Esophagus (tissue), 2 donors: Measurements from ENCODE around the gene PLCB3. TPM values are rescaled to one million over a fixed set of nuclear protein-coding genes. Genes with fewer than 3 reads are reported as not detected.

Experiments
- H3K27ac ChIP-seq, 2 donors: one replicate each; pipeline ENCODE4 v1.5.1; 2013; ENCODE audit warnings: low read depth in 2 of 2, mild to moderate bottlenecking in 2 of 2, inconsistent platforms in 1 of 2, low read length in 1 of 2, moderate library complexity in 1 of 2
- H3K27me3 ChIP-seq, 2 donors: one replicate each; pipeline ENCODE4 v1.6.1; 2013; ENCODE audit warnings: low read length in 2 of 2, control low read depth in 1 of 2, mild to moderate bottlenecking in 1 of 2; ENCODE audit not compliant: insufficient read depth in 2 of 2, control insufficient read depth in 1 of 2
- H3K36me3 ChIP-seq, 2 donors: one replicate each; pipeline ENCODE4 v1.6.1; 2013; ENCODE audit warnings: low read length in 1 of 2; ENCODE audit not compliant: control insufficient read depth in 2 of 2, insufficient read depth in 2 of 2
- H3K4me1 ChIP-seq, 2 donors: one replicate each; pipeline ENCODE4 v1.6.1; 2013; ENCODE audit warnings: low read length in 1 of 2; ENCODE audit not compliant: control insufficient read depth in 2 of 2, insufficient read depth in 2 of 2
- H3K4me3 ChIP-seq, 2 donors: one replicate each; pipeline ENCODE4 v1.5.1; 2013; ENCODE audit warnings: low read length in 2 of 2, mild to moderate bottlenecking in 2 of 2, low read depth in 1 of 2, moderate library complexity in 1 of 2
- H3K9me3 ChIP-seq, 2 donors: one replicate each; pipeline ENCODE4 v1.6.1; 2013; ENCODE audit warnings: mild to moderate bottlenecking in 2 of 2, low read depth in 1 of 2, low read length in 1 of 2, moderate library complexity in 1 of 2; ENCODE audit not compliant: control insufficient read depth in 2 of 2, insufficient read depth in 1 of 2
- WGBS, 2 donors: extraction: QIAGEN DNeasy Blood & Tissue Kit; methylation state at CpG; one replicate each; pipeline ENCODE4 v1.1.7; 2013; 5-methylcytosine and 5-hydroxymethylcytosine counted together
- polyA plus RNA-seq, 2 donors: library from polyadenylated mRNA; stranded (reverse); fragments of 200-250 nt; gene quantifications; one replicate each; pipeline ENCODE4 v1.2.3, GENCODE V29; 2013
- donor health status: healthy with polysubstance abuse.
- donor health status: Bipolar disorder and iron deficiency.

PLCB3 gene
- polyA plus RNA-seq, 2 donors: 24.6 to 37.4 TPM

DNA sequence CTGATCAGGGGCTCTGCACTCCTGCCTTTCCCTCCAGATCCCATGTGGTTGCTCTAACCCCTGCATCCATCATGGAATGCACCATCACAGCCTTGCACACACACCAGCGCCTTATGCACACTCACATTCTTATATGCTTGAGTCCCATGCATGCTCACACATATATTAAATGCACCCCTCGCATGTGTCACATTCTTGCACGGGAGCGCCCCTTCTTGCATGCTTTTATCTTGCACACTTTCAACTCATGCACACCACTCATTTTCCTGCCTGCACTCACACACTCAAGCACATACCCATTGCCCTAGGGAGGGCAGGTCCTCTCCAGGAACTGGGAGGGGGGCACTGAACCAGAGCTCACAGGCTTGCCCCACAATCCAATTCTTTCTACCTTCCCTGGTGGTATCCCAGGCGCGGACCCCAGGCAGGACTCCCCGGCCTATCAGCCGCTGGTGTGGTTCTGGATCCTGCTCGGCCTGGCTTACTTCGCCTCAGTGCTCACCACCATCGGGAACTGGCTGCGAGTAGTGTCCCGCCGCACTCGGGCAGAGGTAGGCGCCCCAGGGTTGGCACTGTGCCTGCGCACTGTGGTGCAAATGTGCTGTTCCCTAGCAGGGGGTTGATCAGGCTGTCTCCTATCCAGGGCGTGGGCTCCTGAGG, 46.5 kb downstream of the PLCB3 start:
- H3K9me3 ChIP-seq: no peaks in the 10 kb centered on the region
- H3K4me1 ChIP-seq: peaks cover 0 to 16% of the 10 kb centered on the region in 2 donors
- no peak overlapping the region for H3K4me3 ChIP-seq
- no peaks in the 10 kb centered on the region for H3K36me3 ChIP-seq
- H3K27ac ChIP-seq: no peak overlapping the region
- H3K27me3 ChIP-seq: peaks cover 0 to 13% of the 10 kb centered on the region in 2 donors
- 51 to 57% methylated on average over 18 of the region's 18 CpGs for WGBS, 2 donors

DNA sequence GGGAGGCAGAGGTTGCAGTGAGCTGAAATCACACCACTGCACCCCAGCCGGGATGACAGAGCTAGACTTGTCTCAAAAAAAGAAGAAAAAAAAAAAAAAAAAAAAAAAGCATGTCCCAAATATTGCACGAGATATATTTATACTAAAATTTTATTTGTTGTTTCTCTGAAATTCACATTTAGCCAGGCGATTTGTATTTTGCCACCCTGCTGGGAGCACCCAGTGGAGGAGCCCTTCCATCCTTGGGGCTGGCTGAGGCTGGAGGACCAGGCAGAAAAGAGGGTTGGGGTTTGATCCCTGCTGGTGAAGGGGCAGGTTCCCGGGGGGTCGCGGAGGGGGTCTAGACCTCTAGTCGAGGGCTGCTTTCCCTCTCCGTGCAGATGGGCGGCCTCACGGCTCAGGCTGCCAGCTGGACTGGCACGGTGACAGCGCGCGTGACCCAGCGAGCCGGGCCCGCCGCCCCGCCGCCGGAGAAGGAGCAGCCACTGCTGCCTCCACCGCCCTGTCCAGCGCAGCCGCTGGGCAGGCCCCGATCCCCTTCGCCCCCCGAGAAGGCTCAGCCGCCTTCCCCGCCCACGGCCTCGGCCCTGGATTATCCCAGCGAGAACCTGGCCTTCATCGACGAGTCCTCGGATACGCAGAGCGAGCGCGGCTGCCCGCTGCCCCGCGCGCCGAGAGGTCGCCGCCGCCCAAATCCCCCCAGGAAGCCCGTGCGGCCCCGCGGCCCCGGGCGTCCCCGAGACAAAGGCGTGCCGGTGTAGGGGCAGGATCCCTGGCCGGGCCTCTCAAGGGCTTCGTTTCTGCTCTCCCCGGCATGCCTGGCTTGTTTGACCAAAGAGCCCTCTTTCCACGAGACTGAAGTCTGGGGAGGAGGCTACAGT, 47.9 kb downstream of the PLCB3 start:
- peak overlapping the region; percentile 7 to 26 for H3K4me3 ChIP-seq
- peaks cover 0 to 16% of the 10 kb centered on the region in 2 donors for H3K4me1 ChIP-seq
- H3K9me3 ChIP-seq: no peaks in the 10 kb centered on the region
- 4 to 5% methylated on average over 48 to 60 of the region's 60 CpGs for WGBS, 2 donors
- no peak overlapping the region for H3K27ac ChIP-seq
- H3K36me3 ChIP-seq: no peaks in the 10 kb centered on the region
- peaks cover 0 to 10% of the 10 kb centered on the region in 2 donors for H3K27me3 ChIP-seq

- Histone ChIP-seq H3K9me3 (no peaks in the 10 kb centered on the region), H3K27me3 (peaks cover 0 to 10% of the 10 kb centered on the region in 2 donors), H3K4me1 (peaks cover 0 to 16% of the 10 kb centered on the region in 2 donors), H3K27ac (peak within 1 kb of the TSS in 1 of 2 donors; percentile 26), H3K4me3 (peak within 1 kb of the TSS; percentile 7 to 26), H3K36me3 (no peaks in the 10 kb centered on the region)
- 5 to 8% methylated on average over 45 to 54 of the region's 54 CpGs for WGBS, 2 donors
Observed at GRCh38 chr11:64299847-64300648, 48.7 kb downstream of the PLCB3 start, which contains the start of gene CATSPERZ. TSS of gene CATSPERZ (plus strand) at chr11:64300358. CDS start at chr11:64300411, 53 bp downstream.

- H3K36me3 ChIP-seq: peaks cover 0 to 7% of the 10 kb centered on the region in 2 donors
- peak overlapping the region; percentile 93 to 99 for H3K27ac ChIP-seq
- H3K9me3 ChIP-seq: no peaks in the 10 kb centered on the region
- peaks cover 0 to 10% of the 10 kb centered on the region in 2 donors for H3K27me3 ChIP-seq
- 79 to 82% methylated on average over 13 of the region's 13 CpGs for WGBS, 2 donors
- H3K4me1 ChIP-seq: peaks cover 6 to 24% of the 10 kb centered on the region in 2 donors
- H3K4me3 ChIP-seq: no peak overlapping the region
Observed at GRCh38 chr11:64303109-64304031, 52.0 kb downstream of the PLCB3 start.

DNA sequence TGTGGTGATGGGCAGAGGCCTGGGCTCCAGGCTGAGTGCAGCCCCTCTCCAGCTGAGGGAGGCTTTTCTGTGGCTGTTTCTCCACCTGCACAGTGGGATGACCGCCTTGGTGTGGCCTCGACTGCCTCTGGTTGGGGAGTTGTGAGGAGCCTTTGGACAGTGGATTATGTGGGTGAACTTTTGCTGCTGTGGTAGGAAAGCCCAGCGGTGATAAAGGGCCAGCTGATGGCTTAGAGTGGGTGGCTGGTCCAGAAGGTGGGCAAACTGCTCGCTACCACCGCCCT, 52.6 kb downstream of the PLCB3 start:
- Histone ChIP-seq H3K27ac (peak overlapping the region; percentile 93 to 99), H3K9me3 (no peaks in the 10 kb centered on the region), H3K36me3 (peaks cover 0 to 7% of the 10 kb centered on the region in 2 donors), H3K27me3 (peaks cover 0 to 10% of the 10 kb centered on the region in 2 donors), H3K4me1 (peaks cover 6 to 24% of the 10 kb centered on the region in 2 donors), H3K4me3 (no peak overlapping the region)
- WGBS, 2 donors: 61 to 63% methylated on average over 5 of the region's 5 CpGs

- Histone ChIP-seq H3K27ac (peak overlapping the region; percentile 93 to 99), H3K27me3 (peaks cover 0 to 6% of the 10 kb centered on the region in 2 donors), H3K4me1 (peaks cover 6 to 22% of the 10 kb centered on the region in 2 donors), H3K9me3 (no peaks in the 10 kb centered on the region), H3K36me3 (peaks cover 0 to 7% of the 10 kb centered on the region in 2 donors), H3K4me3 (peak overlapping the region; percentile 48 to 53)
- 0 to 1% methylated on average over 45 to 46 of the region's 46 CpGs for WGBS, 2 donors
Observed at GRCh38 chr11:64304316-64305072, 53.2 kb downstream of the PLCB3 start.

DNA sequence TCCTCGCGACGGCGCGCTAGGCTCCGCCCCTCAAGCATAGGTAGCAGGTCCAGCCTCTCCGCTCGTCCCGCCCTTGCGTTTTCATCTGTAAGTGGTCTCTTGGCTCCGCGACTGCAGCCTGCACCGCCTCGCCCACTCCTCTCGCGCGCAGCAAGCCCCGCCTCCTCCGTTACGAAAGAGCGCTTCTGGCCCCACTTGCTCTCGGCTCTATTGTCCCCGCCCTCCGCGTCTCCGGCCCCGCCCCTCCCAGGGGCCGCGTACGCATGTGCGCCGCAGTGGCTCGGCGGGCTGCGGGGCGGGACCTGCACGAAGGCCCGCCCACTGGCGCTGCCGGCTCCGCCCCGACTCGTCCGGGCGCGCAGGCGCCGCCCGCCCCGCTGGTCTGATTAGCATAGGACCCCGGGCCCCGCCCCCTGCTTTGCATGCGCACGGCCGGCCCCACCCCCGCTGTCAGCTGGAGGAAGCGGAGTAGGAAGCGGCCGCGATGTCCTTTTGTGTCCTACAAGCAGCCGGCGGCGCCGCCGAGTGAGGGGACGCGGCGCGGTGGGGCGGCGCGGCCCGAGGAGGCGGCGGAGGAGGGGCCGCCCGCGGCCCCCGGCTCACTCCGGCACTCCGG, 53.9 kb downstream of the PLCB3 start, which contains the start of gene ESRRA:
Gene ESRRA, plus strand, starts transcription at position 450 of the 616 bp plus-strand sequence. CDS start 1,656 bp downstream, outside the sequence.
- peak within 1 kb of the TSS; percentile 59 to 74 for H3K4me3 ChIP-seq
- peak within 1 kb of the TSS; percentile 94 to 99 for H3K27ac ChIP-seq
- no peaks in the 10 kb centered on the region for H3K9me3 ChIP-seq
- H3K36me3 ChIP-seq: peaks cover 0 to 7% of the 10 kb centered on the region in 2 donors
- WGBS, 2 donors: 0 to 1% methylated on average over 56 to 81 of the region's 81 CpGs
- no peaks in the 10 kb centered on the region for H3K27me3 ChIP-seq
- peaks cover 6 to 15% of the 10 kb centered on the region in 2 donors for H3K4me1 ChIP-seq
